GM19328 (cell line): ENCODE results near the gene RNF144A.
"Not testable (repeated sequence)": the region's sequence is repeated elsewhere in the genome, so short reads cannot be mapped to it uniquely, and the experiment has no call there.

Experiments
- ATAC-seq: cut with Tn5 transposase; IDR thresholded peaks from one replicate; pipeline ENCODE4 v1.9.1; 2021; ENCODE audit warnings: mild to moderate bottlenecking, moderate library complexity; ENCODE audit not compliant: unreplicated experiment

RNF144A gene

GRCh38 chr2:6917071-6917760, at the start of gene RNF144A:
Gene RNF144A (plus strand): TSS chr2:6917412. CDS start chr2:6996927, 79,515 bp downstream.
- ATAC-seq = peak; percentile 76

- no peak for ATAC-seq
Observed at GRCh38 chr2:6872394-6872793, 44.8 kb upstream of the RNF144A start.

GRCh38 chr2:6874032-6874431, 43.2 kb upstream of the RNF144A start:
- ATAC-seq = no peak

GRCh38 chr2:6876309-6876708, 40.9 kb upstream of the RNF144A start:
- ATAC-seq = no peak

GRCh38 chr2:6877402-6878304, 39.6 kb upstream of the RNF144A start, which contains the start of gene RSAD2:
Gene RSAD2 (plus strand): TSS chr2:6877777. CDS start chr2:6877801, 24 bp downstream.
- ATAC-seq = peak; percentile 77

GRCh38 chr2:6878549-6878948, 38.7 kb upstream of the RNF144A start:
- no peak for ATAC-seq

GRCh38 chr2:6879011-6879410, 38.2 kb upstream of the RNF144A start:
- ATAC-seq = no peak

- ATAC-seq = no peak
Observed at GRCh38 chr2:6880200-6880733, 36.9 kb upstream of the RNF144A start.

GRCh38 chr2:6881046-6881445, 36.2 kb upstream of the RNF144A start:
- ATAC-seq = no peak

GRCh38 chr2:6881516-6881915, 35.7 kb upstream of the RNF144A start:
- ATAC-seq = no peak

- ATAC-seq = no peak
Observed at GRCh38 chr2:6883448-6884122, 33.6 kb upstream of the RNF144A start.

- ATAC-seq = no peak
Observed at GRCh38 chr2:6885551-6885950, 31.7 kb upstream of the RNF144A start.

- no peak for ATAC-seq
Observed at GRCh38 chr2:6885968-6886367, 31.2 kb upstream of the RNF144A start.

- ATAC-seq = no peak
Observed at GRCh38 chr2:6887751-6888192, 29.4 kb upstream of the RNF144A start.

- no peak for ATAC-seq
Observed at GRCh38 chr2:6888724-6889123, 28.5 kb upstream of the RNF144A start.

- no peak for ATAC-seq
Observed at GRCh38 chr2:6893876-6894482, 23.2 kb upstream of the RNF144A start.

- ATAC-seq = no peak
Observed at GRCh38 chr2:6896930-6897759, 20.1 kb upstream of the RNF144A start.

GRCh38 chr2:6902581-6902980, 14.6 kb upstream of the RNF144A start:
- ATAC-seq = not testable (repeated sequence)

GRCh38 chr2:6905668-6906067, 11.5 kb upstream of the RNF144A start:
- no peak for ATAC-seq
